ENCODE data around the gene CDK14. TPM values are rescaled to one million over a fixed set of nuclear protein-coding genes. Genes with fewer than 3 reads are reported as not detected.

Gene CDK14
- total and polyA plus RNA-seq, 2 of the 8 experiments (the other 6 are each of a cell fraction or from before 2014, with no cell fraction given): 5.5 to 47.3 TPM

DNA sequence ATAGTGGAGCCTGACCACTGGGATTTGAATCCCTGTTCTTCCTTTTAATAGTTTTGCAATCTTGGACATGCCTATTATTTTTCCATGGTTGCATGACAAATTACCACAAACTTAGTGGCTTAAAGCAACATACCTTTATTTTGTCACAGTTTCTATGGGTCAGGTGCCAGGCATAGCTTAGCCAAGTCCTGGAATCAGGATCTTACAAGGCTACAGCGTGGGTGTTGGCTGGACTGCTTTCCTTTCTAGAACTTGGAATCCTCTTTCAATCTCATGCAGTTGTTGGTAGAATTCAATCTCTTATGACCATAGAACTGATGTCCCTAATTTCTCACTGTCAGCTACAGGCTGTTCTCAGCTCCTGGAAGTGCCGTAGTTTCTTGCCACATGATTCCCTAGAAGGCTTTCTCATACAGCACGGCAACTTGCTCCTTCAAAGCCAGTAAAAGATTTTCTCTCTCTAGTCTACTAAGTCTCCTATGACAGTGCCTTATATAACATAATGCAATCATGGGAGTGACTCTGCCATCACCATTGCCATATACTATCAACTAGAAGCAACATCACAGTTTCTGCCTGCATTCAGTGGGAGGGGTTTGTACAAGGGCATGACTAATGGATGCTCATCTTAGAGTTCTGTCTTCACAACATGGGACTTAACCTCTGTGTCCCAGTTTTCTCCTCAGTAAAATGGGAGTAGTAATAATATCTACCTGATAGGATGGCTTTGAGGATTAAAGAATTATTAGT lies 424.7 kb downstream of the CDK14 start:
- Histone ChIP-seq H3K23ac (ENCODE audit: insufficient read length) (no peak overlapping the region), H4K8ac (ENCODE audit: extremely low read depth, insufficient read depth, low read length) (no peak overlapping the region), H3K4me3 (ENCODE audit: extremely low read depth in 1 of 4, insufficient read depth in 2 of 4, low read depth in 3 of 4, low read length in 4 of 4) (no peak overlapping the region), H2AFZ (ENCODE audit: low read length) (no peak overlapping the region), H3K4me1 (replicated peaks in 1 of 4; ENCODE audit: control insufficient read depth in 3 of 4, insufficient read depth in 4 of 4, low read length in 3 of 4) (no peaks in the 10 kb centered on the region), H2BK5ac (ENCODE audit: low read depth, low read length) (no peak overlapping the region), H4K5ac (ENCODE audit: insufficient read length, low read depth, low read length) (no peak overlapping the region), H2AK5ac (ENCODE audit: low read depth, low read length) (no peak overlapping the region), H3K14ac (ENCODE audit: insufficient read length) (no peak overlapping the region), H3K18ac (ENCODE audit: extremely low read depth, low read length) (no peak overlapping the region), H3K56ac (replicated peaks; ENCODE audit: insufficient read length, low read depth, low read length) (no peak overlapping the region), H3K9ac (replicated peaks in 1 of 4; ENCODE audit: extremely low read depth in 1 of 4, low read depth in 3 of 4, low read length in 3 of 4) (no peak overlapping the region), H3K4me2 (ENCODE audit: insufficient read depth in 1 of 2, low read depth in 2 of 2, low read length in 2 of 2) (no peak overlapping the region), H2BK20ac (ENCODE audit: low read length) (no peak overlapping the region), H4K91ac (replicated peaks; ENCODE audit: insufficient read length, low read length) (no peak overlapping the region), H3K79me2 (ENCODE audit: control insufficient read depth in 1 of 2, insufficient read depth in 2 of 2, low read length in 2 of 2) (no peaks in the 10 kb centered on the region), H4K20me1 (replicated peaks in 1 of 2; ENCODE audit: control insufficient read depth in 1 of 2, insufficient read depth in 2 of 2, low read length in 2 of 2) (no peaks in the 10 kb centered on the region), H3K9me3 (ENCODE audit: insufficient read depth in 2 of 2, low read depth in 1 of 2, low read length in 1 of 2) (no peaks in the 10 kb centered on the region), H3K36me3 (ENCODE audit: control insufficient read depth in 2 of 4, insufficient read depth in 4 of 4, low read length in 3 of 4) (no peaks in the 10 kb centered on the region), H3K4ac (replicated peaks; ENCODE audit: insufficient read length, low read depth, low read length) (no peak overlapping the region), H3K23me2 (ENCODE audit: low read depth, low read length) (no peaks in the 10 kb centered on the region), H3K27me3 (replicated peaks in 1 of 4; ENCODE audit: control insufficient read depth in 3 of 4, extremely low read depth in 1 of 4, insufficient read depth in 3 of 4, low read length in 3 of 4) (no peaks in the 10 kb centered on the region), H3K27ac (ENCODE audit: low read depth, low read length) (no peak overlapping the region), H2BK15ac (ENCODE audit: low read length) (no peak overlapping the region), H3K79me1 (ENCODE audit: low read depth, low read length) (no peaks in the 10 kb centered on the region), H2BK12ac (ENCODE audit: low read depth, low read length) (no peak overlapping the region), H2BK120ac (replicated peaks; ENCODE audit: low read depth, low read length) (no peak overlapping the region)
- ChIA-PET CTCF (ENCODE audit: partially characterized antibody) (interaction anchor here (0.8 to 2.7 kb wide), 2 partner anchors 14 to 93 kb away, joined by 3 to 7 read pairs; no protein-coding TSS in a partner anchor), POLR2A (ENCODE audit: partially characterized antibody) (no interaction called here)
- no peak for DNase-seq (ENCODE audit: low read depth in 1 of 2, low spot score in 2 of 2)
- no peak for FAIRE-seq
- WGBS, 2 experiments (ENCODE audit: extremely low coverage in 1 of 2, insufficient coverage in 1 of 2, insufficient read length in 1 of 2, insufficient replicate concordance in 2 of 2, low coverage in 1 of 2, low lambda C conversion rate in 2 of 2, missing lambda C conversion rate in 1 of 2): 100% methylated on average over 3 of the region's 3 CpGs; no CpG with 5 or more reads in 1 of the 2 experiments
- TF ChIP-seq GTF2F1 (IDR thresholded peaks at IDR 0.05; ENCODE audit: borderline replicate concordance, low read depth, low read length) (no peak), POLR2AphosphoS5 (IDR thresholded peaks at IDR 0.05; ENCODE audit: low read depth, low read length) (no peak), CTBP2 (IDR thresholded peaks at IDR 0.05; ENCODE audit: borderline replicate concordance, insufficient read depth, insufficient read length, low read length) (no peak), SIRT6 (IDR thresholded peaks at IDR 0.05; ENCODE audit: low read length) (no peak), HDAC6 (IDR thresholded peaks at IDR 0.05; ENCODE audit: low read depth, low read length) (no peak), TAF7 (optimal IDR thresholded peaks at IDR 0.05; ENCODE audit: borderline replicate concordance, low read depth, low read length) (no peak), BRCA1 (IDR thresholded peaks at IDR 0.05; ENCODE audit: low read depth, low read length) (no peak), NANOG (IDR thresholded peaks at IDR 0.05; ENCODE audit: insufficient read depth, low read depth, low read length, poor library complexity, severe bottlenecking) (no peak), SP2 (IDR thresholded peaks at IDR 0.05; ENCODE audit: low read length) (no peak), SP1 (IDR thresholded peaks at IDR 0.05; ENCODE audit: low read depth, low read length) (no peak), GABPA (IDR thresholded peaks at IDR 0.05; ENCODE audit: borderline replicate concordance, insufficient read depth, low read length) (no peak), ASH2L (IDR thresholded peaks at IDR 0.05; ENCODE audit: low read length) (no peak), SP4 (IDR thresholded peaks at IDR 0.05; ENCODE audit: low read length) (no peak)
- TF ChIP-seq, protein P1, sequence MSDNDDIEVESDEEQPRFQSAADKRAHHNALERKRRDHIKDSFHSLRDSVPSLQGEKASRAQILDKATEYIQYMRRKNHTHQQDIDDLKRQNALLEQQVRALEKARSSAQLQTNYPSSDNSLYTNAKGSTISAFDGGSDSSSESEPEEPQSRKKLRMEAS (IDR thresholded peaks at IDR 0.05): no peak
